Mesenchymal stem cell (in vitro differentiated cells and primary cell): ENCODE results near the gene CAPN3.
A peak's percentile ranks its signal among the peaks of the same experiment; 100 is the strongest.

Experiments
- DNase-seq: peaks from one replicate; pipeline ENCODE4 v3.0.0-alpha.2; 2013
- H2AFZ ChIP-seq: one replicate; pipeline ENCODE4 v1.6.1; 2013; ENCODE audit warnings: low read depth, mild to moderate bottlenecking, control low read depth, inconsistent platforms, low read length, moderate library complexity
- H2AK5ac ChIP-seq: 2 replicates; pipeline ENCODE4 v1.6.1; 2013; ENCODE audit warnings: low read length, moderate library complexity, mild to moderate bottlenecking, inconsistent platforms; ENCODE audit not compliant: severe bottlenecking
- H2BK120ac ChIP-seq: one replicate; pipeline ENCODE4 v1.6.1; 2013; ENCODE audit warnings: low read depth, mild to moderate bottlenecking, inconsistent platforms, low read length, moderate library complexity
- H2BK12ac ChIP-seq, 2 experiments: one replicate each; pipeline ENCODE4 v1.6.1; 2013; ENCODE audit warnings: inconsistent platforms in 2 of 2, low read length in 2 of 2, mild to moderate bottlenecking in 2 of 2, moderate library complexity in 2 of 2, control low read depth in 1 of 2
- H2BK15ac ChIP-seq: one replicate; pipeline ENCODE4 v1.6.1; 2013; ENCODE audit warnings: mild to moderate bottlenecking, low read depth, inconsistent platforms; ENCODE audit not compliant: poor library complexity, severe bottlenecking
- H2BK5ac ChIP-seq: 2 replicates; pipeline ENCODE4 v1.6.1; 2013; ENCODE audit warnings: low read depth, mild to moderate bottlenecking, low read length, control low read depth, inconsistent platforms; ENCODE audit not compliant: poor library complexity, severe bottlenecking
- H3K14ac ChIP-seq, 2 experiments: one replicate each; pipeline ENCODE4 v1.6.1; 2013; ENCODE audit warnings: inconsistent platforms in 2 of 2, low read length in 2 of 2, control low read depth in 1 of 2, mild to moderate bottlenecking in 1 of 2, moderate library complexity in 1 of 2
- H3K18ac ChIP-seq, 2 experiments: one replicate each; pipeline ENCODE4 v1.6.1; 2013; ENCODE audit warnings: inconsistent platforms in 2 of 2, low read length in 2 of 2, control low read depth in 1 of 2, low read depth in 1 of 2, mild to moderate bottlenecking in 1 of 2
- H3K23ac ChIP-seq, 2 experiments: one replicate each; pipeline ENCODE4 v1.6.1; 2013; ENCODE audit warnings: inconsistent platforms in 2 of 2, low read length in 2 of 2, mild to moderate bottlenecking in 2 of 2, moderate library complexity in 2 of 2, control low read depth in 1 of 2
- H3K27ac ChIP-seq: 2 replicates; pipeline ENCODE4 v1.5.1; 2013; ENCODE audit warnings: mild to moderate bottlenecking, moderate library complexity, low read length, control low read depth, inconsistent platforms; ENCODE audit not compliant: poor library complexity, severe bottlenecking
- H3K27me3 ChIP-seq, 2 experiments: 2 replicates each; pipeline versions ENCODE4 v1.6.1 to v1.7.0; 2013; ENCODE audit warnings: low read length in 2 of 2, mild to moderate bottlenecking in 2 of 2, moderate library complexity in 2 of 2, control low read depth in 1 of 2, inconsistent platforms in 1 of 2; ENCODE audit not compliant: control insufficient read depth in 1 of 2, insufficient read depth in 1 of 2
- H3K36me3 ChIP-seq, 2 experiments: 2 replicates each; pipeline versions ENCODE4 v1.6.1 to v1.7.0; 2013; ENCODE audit warnings: low read length in 2 of 2, control low read depth in 1 of 2, inconsistent platforms in 1 of 2, low read depth in 1 of 2, mild to moderate bottlenecking in 1 of 2; ENCODE audit not compliant: insufficient read depth in 2 of 2, control insufficient read depth in 1 of 2
- H3K4ac ChIP-seq, 2 experiments: one replicate each; pipeline ENCODE4 v1.6.1; 2013; ENCODE audit warnings: inconsistent platforms in 2 of 2, low read length in 2 of 2, mild to moderate bottlenecking in 2 of 2, moderate library complexity in 2 of 2, control low read depth in 1 of 2, low read depth in 1 of 2
- H3K4me1 ChIP-seq: 2 replicates; pipeline ENCODE4 v1.6.1; 2013; ENCODE audit warnings: low read depth, low read length, control low read depth; ENCODE audit not compliant: control insufficient read depth, insufficient read depth
- H3K4me2 ChIP-seq: 2 replicates; pipeline ENCODE4 v1.6.1; 2013; ENCODE audit warnings: low read length, mild to moderate bottlenecking, inconsistent platforms; ENCODE audit not compliant: poor library complexity, severe bottlenecking
- H3K4me3 ChIP-seq, 2 experiments: 2 replicates each; pipeline versions ENCODE4 v1.5.1 to v1.7.0; 2013; ENCODE audit warnings: low read length in 2 of 2, mild to moderate bottlenecking in 2 of 2, control low read depth in 1 of 2, low read depth in 1 of 2; ENCODE audit not compliant: insufficient read depth in 1 of 2
- H3K79me1 ChIP-seq: replicated peaks from 2 replicates; pipeline ENCODE4 v1.6.1; 2013; ENCODE audit warnings: mild to moderate bottlenecking, control low read depth, low read length, inconsistent platforms; ENCODE audit not compliant: poor library complexity, severe bottlenecking
- H3K9ac ChIP-seq: 2 replicates; pipeline ENCODE4 v1.7.0; 2013; ENCODE audit warnings: mild to moderate bottlenecking, low read length, moderate library complexity
- H3K9me3 ChIP-seq: 2 replicates; pipeline ENCODE4 v1.7.0; 2013; ENCODE audit warnings: mild to moderate bottlenecking, low read length; ENCODE audit not compliant: control insufficient read depth
- H4K8ac ChIP-seq: one replicate; pipeline ENCODE4 v1.6.1; 2013; ENCODE audit warnings: inconsistent platforms, mild to moderate bottlenecking, low read length, moderate library complexity
- H4K91ac ChIP-seq: one replicate; pipeline ENCODE4 v1.6.1; 2013; ENCODE audit warnings: mild to moderate bottlenecking, low read length, inconsistent platforms
- WGBS: methylation state at CpG from one replicate; pipeline ENCODE4 v1.1.7; 2013; ENCODE audit warnings: mixed read lengths; 5-methylcytosine and 5-hydroxymethylcytosine counted together

CAPN3 gene

DNA sequence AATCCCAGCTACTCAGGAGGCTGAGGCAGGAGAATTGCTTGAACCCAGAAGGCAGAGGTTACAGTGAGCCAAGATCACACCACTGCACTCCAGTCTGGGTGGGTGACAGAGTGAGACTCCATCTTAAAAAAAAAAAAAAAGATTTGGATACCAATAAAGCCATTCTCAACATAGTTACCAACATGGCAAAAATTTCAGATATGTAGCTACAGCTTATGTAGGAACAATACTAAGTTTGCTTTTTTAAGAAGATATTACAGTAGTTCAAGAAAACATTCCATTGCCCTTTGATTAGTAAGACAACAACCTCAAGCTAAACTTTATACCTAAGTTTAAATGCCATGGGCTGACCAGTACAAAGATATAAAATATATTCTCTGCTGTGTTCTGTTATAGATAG lies 97.2 kb downstream of the CAPN3 start:
- Histone ChIP-seq H3K36me3 (peaks cover 6 to 20% of the 10 kb centered on the region in 2 experiments), H3K23ac (no peak overlapping the region), H3K79me1 (peaks cover 9% of the 10 kb centered on the region), H3K4me2 (no peak overlapping the region), H4K8ac (no peak overlapping the region), H3K18ac (no peak overlapping the region), H2BK120ac (no peak overlapping the region), H4K91ac (no peak overlapping the region), H3K27ac (no peak overlapping the region), H2BK15ac (no peak overlapping the region), H3K4ac (no peak overlapping the region), H3K9ac (peak overlapping the region; percentile 93), H2AK5ac (no peak overlapping the region), H3K4me1 (peaks cover 8% of the 10 kb centered on the region), H2BK12ac (no peak overlapping the region), H3K4me3 (peak overlapping the region in 1 of 2 experiments; percentile 73), H3K27me3 (no peaks in the 10 kb centered on the region), H2AFZ (no peak overlapping the region), H2BK5ac (no peak overlapping the region), H3K9me3 (no peaks in the 10 kb centered on the region), H3K14ac (no peak overlapping the region)
- DNase-seq = no peak

DNA sequence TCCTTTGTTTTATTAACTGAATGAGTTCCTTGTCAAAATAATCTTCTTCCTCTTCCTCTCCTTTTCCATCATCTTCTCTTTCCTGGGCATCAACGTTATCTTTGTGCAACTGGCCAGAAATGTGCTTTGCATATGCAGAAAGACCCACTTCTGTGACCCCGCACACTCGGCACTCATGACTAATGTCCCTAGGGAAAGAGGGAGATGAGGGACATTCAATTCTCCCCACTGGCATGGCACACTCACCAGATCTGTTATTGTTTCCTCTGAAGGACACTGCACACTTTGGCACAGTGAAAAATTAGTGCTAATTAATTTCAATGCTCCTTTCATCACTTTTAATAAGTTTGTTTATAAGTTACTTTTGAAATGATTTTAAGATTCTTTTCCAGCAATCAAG lies 97.7 kb downstream of the CAPN3 start:
- Histone ChIP-seq H3K18ac (no peak overlapping the region), H3K4me2 (peak overlapping the region; percentile 66), H2AFZ (no peak overlapping the region), H3K4me3 (peak overlapping the region in 1 of 2 experiments; percentile 73), H4K8ac (no peak overlapping the region), H3K9ac (peak overlapping the region; percentile 93), H2BK5ac (no peak overlapping the region), H3K27me3 (no peaks in the 10 kb centered on the region), H4K91ac (no peak overlapping the region), H3K36me3 (peaks cover 4 to 19% of the 10 kb centered on the region in 2 experiments), H2AK5ac (peak overlapping the region; percentile 89), H3K79me1 (peaks cover 9% of the 10 kb centered on the region), H2BK12ac (no peak overlapping the region), H2BK120ac (no peak overlapping the region), H3K9me3 (no peaks in the 10 kb centered on the region), H3K14ac (no peak overlapping the region), H3K23ac (no peak overlapping the region), H2BK15ac (no peak overlapping the region), H3K27ac (peak overlapping the region; percentile 100), H3K4ac (no peak overlapping the region), H3K4me1 (peaks cover 8% of the 10 kb centered on the region)
- peak; percentile 76 for DNase-seq
- 15% methylated on average over 3 of the region's 3 CpGs for WGBS

DNA sequence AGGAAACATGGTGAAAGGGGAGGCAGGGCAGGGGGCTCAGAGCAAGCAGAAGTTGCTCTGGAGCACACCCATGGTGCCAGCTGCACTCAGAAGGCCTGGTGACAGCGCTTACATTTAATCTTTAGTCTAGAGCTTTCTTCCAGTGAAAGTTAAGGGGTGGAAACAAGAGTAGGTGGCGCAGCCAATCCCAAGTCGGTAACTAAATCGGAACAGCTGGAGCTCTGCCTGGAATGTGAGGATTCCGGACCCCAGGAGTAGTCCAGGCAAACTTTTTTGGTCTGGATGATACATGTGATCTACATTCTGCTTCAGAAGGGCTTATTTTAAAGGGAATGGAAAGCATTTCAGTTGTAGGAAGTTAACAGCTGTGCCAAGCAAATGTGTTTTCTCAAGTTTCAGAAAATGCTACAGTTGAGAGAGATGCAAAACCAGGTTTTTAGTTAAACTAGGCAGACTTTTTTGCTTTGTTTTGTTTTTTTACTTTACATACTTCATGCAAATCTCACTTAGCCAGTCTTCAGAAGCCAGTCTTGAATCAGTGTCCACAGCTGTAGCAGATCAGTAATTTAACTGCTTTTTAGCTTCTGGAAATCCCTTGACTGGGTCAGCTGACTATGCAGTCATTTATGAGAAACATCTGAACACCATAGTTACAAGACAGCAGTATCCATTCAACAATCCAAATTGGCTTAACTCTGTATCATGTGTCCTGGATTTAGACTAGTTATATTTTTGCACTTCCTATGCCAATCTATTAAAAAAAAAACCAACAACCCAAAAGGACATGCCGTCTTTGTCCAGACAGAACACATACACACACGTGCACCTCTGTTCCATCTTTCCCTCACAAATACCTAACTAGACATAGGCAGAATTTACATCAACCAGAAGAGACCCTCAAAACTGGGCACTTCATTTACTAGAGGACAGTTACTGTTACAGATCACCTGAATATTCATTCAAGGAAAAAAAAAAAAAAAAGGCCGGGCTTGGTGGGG lies 98.4 kb downstream of the CAPN3 start:
- H3K9ac ChIP-seq = peak overlapping the region; percentile 93
- peak overlapping the region; percentile 100 for H3K27ac ChIP-seq
- no peak overlapping the region for H2BK15ac ChIP-seq
- peaks cover 6 to 26% of the 10 kb centered on the region in 2 experiments for H3K36me3 ChIP-seq
- H3K27me3 ChIP-seq = no peaks in the 10 kb centered on the region
- H2AK5ac ChIP-seq = peak overlapping the region; percentile 94
- peak overlapping the region; percentile 52 to 86 for H3K18ac ChIP-seq
- WGBS = 33% methylated on average over 7 of the region's 8 CpGs
- peak overlapping the region; percentile 91 for H2BK5ac ChIP-seq
- no peak overlapping the region for H2BK120ac ChIP-seq
- H3K79me1 ChIP-seq = peaks cover 12% of the 10 kb centered on the region
- H3K9me3 ChIP-seq = no peaks in the 10 kb centered on the region
- no peak overlapping the region for H4K8ac ChIP-seq
- H3K23ac ChIP-seq = no peak overlapping the region
- peak overlapping the region in 1 of 2 experiments; percentile 73 for H3K4me3 ChIP-seq
- no peak overlapping the region for H2AFZ ChIP-seq
- peak overlapping the region; percentile 42 for H3K4me2 ChIP-seq
- H3K14ac ChIP-seq = no peak overlapping the region
- DNase-seq = peak; percentile 95
- H3K4me1 ChIP-seq = peaks cover 8% of the 10 kb centered on the region
- H2BK12ac ChIP-seq = no peak overlapping the region
- no peak overlapping the region for H4K91ac ChIP-seq
- peak overlapping the region in 1 of 2 experiments; percentile 58 for H3K4ac ChIP-seq

DNA sequence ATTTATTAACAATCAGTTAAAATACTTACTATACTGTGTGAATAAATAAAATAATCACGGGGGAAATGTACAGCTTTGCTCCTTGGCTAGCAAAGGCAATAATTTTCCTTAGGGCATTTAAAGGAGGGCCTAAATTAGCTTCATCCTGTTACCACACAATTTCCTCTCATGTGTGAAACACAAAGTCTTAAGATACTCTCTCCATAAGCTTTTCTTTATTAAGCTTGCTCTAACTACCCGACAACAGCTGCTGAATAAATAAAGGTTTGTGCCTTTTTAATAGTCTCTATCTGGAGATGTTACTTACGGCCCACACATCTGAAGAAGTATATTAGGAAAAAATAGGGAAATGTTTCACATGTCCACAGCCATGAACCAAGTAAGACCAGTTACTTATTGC lies 102.0 kb downstream of the CAPN3 start:
- no peak overlapping the region for H3K4ac ChIP-seq
- no peak overlapping the region for H3K14ac ChIP-seq
- no peak for DNase-seq
- peaks cover 23% of the 10 kb centered on the region for H3K79me1 ChIP-seq
- no peak overlapping the region for H4K91ac ChIP-seq
- no peak overlapping the region for H4K8ac ChIP-seq
- WGBS = 56% methylated on average over 1 of the region's 3 CpGs
- H3K9me3 ChIP-seq = no peaks in the 10 kb centered on the region
- no peak overlapping the region for H2BK15ac ChIP-seq
- H3K27me3 ChIP-seq = no peaks in the 10 kb centered on the region
- no peak overlapping the region for H2AK5ac ChIP-seq
- no peak overlapping the region for H3K4me3 ChIP-seq
- peak overlapping the region; percentile 26 for H3K9ac ChIP-seq
- H3K4me2 ChIP-seq = no peak overlapping the region
- H3K23ac ChIP-seq = no peak overlapping the region
- peaks cover 4% of the 10 kb centered on the region for H3K4me1 ChIP-seq
- H3K18ac ChIP-seq = no peak overlapping the region
- no peak overlapping the region for H2AFZ ChIP-seq
- H3K36me3 ChIP-seq = peaks cover 6 to 38% of the 10 kb centered on the region in 2 experiments
- H2BK12ac ChIP-seq = no peak overlapping the region
- H2BK5ac ChIP-seq = no peak overlapping the region
- H2BK120ac ChIP-seq = no peak overlapping the region
- no peak overlapping the region for H3K27ac ChIP-seq
